AG10803 (cell line): ENCODE data around the gene ZFP69B.

Source experiments
- DNase-seq: peaks from one replicate; pipeline ENCODE4 v3.0.0; 2010; ENCODE audit warnings: low read depth
- H3K4me3 ChIP-seq: 2 replicates; pipeline ENCODE4 v1.5.1; 2011; ENCODE audit warnings: mild to moderate bottlenecking, low read length, control low read depth
- CTCF ChIP-seq: conservative IDR thresholded peaks from 2 replicates; pipeline ENCODE4 v1.5.1; 2011; ENCODE audit warnings: mild to moderate bottlenecking, low read length, control low read depth, inconsistent platforms

Gene ZFP69B

GRCh38 chr1:40435471-40435870 lies 14.8 kb upstream of the ZFP69B start:
- H3K4me3 ChIP-seq: no peak overlapping the region
- no peak for TF ChIP-seq CTCF
- DNase-seq: no peak

GRCh38 chr1:40435876-40436275 lies 14.4 kb upstream of the ZFP69B start:
- no peak overlapping the region for H3K4me3 ChIP-seq
- TF ChIP-seq CTCF: no peak
- DNase-seq: no peak

GRCh38 chr1:40438391-40439015 lies 11.8 kb upstream of the ZFP69B start:
- no peak overlapping the region for H3K4me3 ChIP-seq
- peak; percentile 12 for DNase-seq
- peak; percentile 66 for TF ChIP-seq CTCF

- TF ChIP-seq CTCF: no peak
- DNase-seq: no peak
- no peak overlapping the region for H3K4me3 ChIP-seq
Observed at GRCh38 chr1:40439247-40439646, 11.0 kb upstream of the ZFP69B start.

GRCh38 chr1:40450495-40451237 lies 390 bp downstream of the ZFP69B start:
- DNase-seq: peak; percentile 37
- peak overlapping the region; percentile 77 for H3K4me3 ChIP-seq
- no peak for TF ChIP-seq CTCF

GRCh38 chr1:40451238-40451585 lies 936 bp downstream of the ZFP69B start:
- no peak for TF ChIP-seq CTCF
- H3K4me3 ChIP-seq: peak overlapping the region; percentile 77
- DNase-seq: no peak

GRCh38 chr1:40454873-40455272 lies 4.6 kb downstream of the ZFP69B start:
- no peak for TF ChIP-seq CTCF
- DNase-seq: no peak
- no peak overlapping the region for H3K4me3 ChIP-seq
